HG02870 (cell line): ENCODE data around the gene ANKRD10.
"Not testable (repeated sequence)": the region's sequence is repeated elsewhere in the genome, so short reads cannot be mapped to it uniquely, and the experiment has no call there.

ENCODE experiments used
- ATAC-seq: cut with Tn5 transposase; IDR thresholded peaks from one replicate; pipeline ENCODE4 v1.9.1; 2021; ENCODE audit warnings: mild to moderate bottlenecking, moderate library complexity; ENCODE audit not compliant: unreplicated experiment

The ANKRD10 gene

GRCh38 chr13:110869231-110869804 lies 45.6 kb downstream of the ANKRD10 start:
- ATAC-seq = no peak

DNA sequence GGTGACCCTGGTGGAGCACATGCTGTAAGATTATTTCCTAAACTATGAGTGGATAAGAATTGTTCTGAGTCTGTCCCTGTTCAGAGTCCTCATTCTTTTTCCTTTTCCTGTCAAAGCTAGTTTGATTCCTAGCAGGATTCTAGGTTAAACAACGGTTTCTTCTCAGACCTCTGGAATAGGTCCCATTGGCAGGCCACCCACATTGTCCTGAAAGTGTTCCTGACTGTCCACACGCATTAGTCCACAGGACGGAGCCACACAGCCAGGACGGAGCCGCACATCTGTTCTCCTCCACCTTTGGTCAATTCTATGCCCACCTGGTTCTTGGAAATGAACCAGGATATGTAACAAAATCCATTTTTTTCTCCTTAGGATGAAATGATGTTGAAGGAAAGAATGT lies 46.1 kb downstream of the ANKRD10 start:
- no peak for ATAC-seq

- ATAC-seq = no peak
These were observed 47.5 kb downstream of the ANKRD10 start for GRCh38 chr13:110867380-110867779.

DNA sequence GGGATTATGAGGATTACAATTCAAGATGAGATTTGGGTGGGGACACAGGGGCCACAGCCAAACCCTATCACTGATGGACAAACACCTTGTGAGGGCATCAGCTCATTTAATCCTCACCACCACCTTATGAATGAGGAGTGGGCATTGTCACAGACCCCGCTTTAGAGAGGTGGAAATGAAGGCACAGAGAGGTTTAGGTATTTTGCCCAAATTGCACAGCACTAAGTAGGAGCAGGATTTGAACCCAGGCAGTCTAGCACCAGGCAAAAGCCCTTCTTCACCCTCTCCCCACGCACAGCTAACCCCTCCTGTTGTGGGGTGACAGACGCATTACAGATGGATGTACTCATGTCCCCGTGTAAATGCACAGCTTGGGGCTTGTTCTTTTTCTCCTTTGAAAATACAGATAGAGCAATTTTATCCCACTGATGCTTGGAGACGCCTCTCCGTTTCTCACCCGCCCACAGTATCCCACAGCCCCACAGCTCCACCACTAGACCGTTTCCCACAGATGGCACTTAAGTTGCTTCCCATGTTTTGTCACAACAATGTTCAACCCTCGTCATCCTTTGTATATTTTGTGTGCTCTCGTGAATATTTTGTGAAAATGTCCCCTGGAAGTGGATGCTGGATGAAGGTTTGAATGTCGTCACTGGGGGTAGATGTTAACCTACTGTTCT lies 48.2 kb downstream of the ANKRD10 start:
- no peak for ATAC-seq

- no peak for ATAC-seq
These were observed 51.2 kb downstream of the ANKRD10 start for GRCh38 chr13:110863685-110864084.

DNA sequence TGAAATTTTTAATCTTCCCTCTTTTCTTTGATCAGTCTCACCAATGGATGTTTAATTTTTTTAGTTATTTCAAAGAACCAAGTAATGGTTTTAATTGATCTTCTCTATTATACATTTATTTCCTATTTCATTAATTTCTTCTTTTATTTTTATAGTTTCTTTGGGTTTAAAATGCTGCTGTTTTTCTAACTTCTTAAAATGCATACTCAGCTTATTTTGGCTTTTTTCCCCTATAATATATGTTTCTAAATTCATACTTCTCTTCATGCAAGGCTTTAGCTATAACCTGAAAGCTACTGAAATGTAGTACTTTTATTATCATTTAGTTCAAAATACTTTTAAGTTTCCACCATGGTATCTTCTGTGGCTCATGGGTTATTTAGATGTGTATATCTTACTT lies 53.9 kb downstream of the ANKRD10 start:
- ATAC-seq = no peak

DNA sequence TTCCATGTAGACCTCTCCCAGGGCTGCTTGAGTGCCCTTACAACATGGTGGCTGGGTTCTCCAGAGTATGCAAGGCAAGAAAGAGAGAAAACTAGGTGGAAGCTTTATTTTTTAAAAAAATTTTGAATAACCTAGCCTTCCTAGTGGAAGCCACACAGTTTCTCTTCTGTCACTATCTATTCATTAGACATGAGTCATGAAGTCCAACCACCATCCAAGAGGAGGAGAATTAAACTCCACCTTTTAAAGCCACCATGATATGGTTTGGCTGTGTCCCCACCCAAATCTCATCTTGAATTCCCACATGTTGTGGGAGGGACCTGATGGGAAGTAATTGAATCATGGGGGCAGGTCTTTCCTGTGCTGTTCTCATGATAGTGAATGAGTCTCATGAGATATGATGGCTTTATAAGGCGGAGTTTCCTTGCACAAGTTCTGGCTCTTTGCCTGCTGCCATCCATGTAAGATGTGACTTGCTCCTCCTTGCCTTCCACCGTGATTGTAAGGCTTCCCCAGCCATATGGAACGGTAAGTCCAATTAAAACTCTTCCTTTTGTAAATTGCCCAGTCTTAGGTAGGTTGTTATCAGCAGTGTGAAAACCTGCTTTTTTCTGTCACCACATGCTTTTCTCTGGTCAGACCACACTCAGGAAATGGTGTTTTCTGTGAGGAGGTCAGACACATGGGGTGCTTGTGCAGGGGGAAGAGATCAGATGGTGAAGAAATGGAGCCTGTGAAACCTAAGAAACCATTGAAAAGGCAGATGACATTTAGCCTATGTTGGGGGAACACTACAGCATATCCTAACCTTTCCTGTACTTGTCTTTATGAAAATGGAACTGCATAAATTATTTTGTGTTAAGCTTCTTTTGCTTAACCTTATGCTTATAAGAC lies 57.7 kb downstream of the ANKRD10 start:
- peak; percentile 69 for ATAC-seq

- ATAC-seq = peak; percentile 62
These were observed 59.5 kb downstream of the ANKRD10 start for GRCh38 chr13:110855363-110855762.

- no peak for ATAC-seq
These were observed 60.0 kb downstream of the ANKRD10 start for GRCh38 chr13:110854866-110855265.

GRCh38 chr13:110853235-110853721 lies 61.6 kb downstream of the ANKRD10 start:
- no peak for ATAC-seq

GRCh38 chr13:110850840-110851239 lies 64.0 kb downstream of the ANKRD10 start:
- no peak for ATAC-seq

DNA sequence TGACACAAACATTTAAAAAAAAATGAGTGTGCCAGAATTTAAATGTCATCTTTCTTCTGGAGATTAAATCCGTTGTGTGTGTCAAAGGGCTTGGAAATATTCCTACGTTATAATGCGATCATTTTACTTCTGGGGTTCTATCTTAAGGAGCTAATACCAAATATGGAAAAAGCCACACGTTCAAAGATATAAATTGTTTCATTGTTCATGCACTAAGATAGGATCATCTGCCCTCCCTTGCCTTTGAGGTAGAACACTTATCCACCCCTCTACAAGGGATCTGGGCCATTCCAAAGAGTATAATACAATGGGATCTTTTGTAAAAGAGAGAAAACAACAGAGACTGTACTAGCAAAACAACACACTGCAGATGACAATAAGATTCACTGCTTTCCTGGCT lies 64.9 kb downstream of the ANKRD10 start:
- no peak for ATAC-seq

GRCh38 chr13:110845520-110845919 lies 69.3 kb downstream of the ANKRD10 start:
- ATAC-seq = no peak

DNA sequence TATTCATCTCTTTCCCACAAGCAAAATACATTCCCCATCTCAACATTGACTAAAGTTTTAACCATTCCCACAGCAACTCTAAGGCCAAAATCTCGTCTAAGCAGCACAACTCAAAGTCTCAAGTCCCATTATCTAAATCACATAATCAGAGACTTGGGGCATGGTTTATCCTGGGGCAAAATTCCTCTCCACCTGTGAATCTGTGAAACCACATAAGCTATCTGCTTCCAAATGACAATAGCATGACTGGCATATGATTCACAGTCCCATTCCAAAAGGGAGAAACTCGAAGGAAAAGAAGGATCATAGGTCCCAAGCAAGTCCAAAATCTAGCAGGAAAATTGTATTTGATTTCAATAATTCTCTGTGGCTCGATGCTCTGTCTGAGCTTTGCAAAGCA lies 73.0 kb downstream of the ANKRD10 start:
- no peak for ATAC-seq

- ATAC-seq = no peak
These were observed 73.5 kb downstream of the ANKRD10 start for GRCh38 chr13:110841406-110841805.

- no peak for ATAC-seq
These were observed 75.9 kb downstream of the ANKRD10 start for GRCh38 chr13:110838867-110839538.

GRCh38 chr13:110838116-110838515 lies 76.8 kb downstream of the ANKRD10 start:
- ATAC-seq = no peak

- ATAC-seq = not testable (repeated sequence)
These were observed 77.3 kb downstream of the ANKRD10 start for GRCh38 chr13:110837397-110838061.

GRCh38 chr13:110836605-110836903 lies 78.3 kb downstream of the ANKRD10 start:
- ATAC-seq = no peak

GRCh38 chr13:110835721-110836604 lies 78.9 kb downstream of the ANKRD10 start:
- no peak for ATAC-seq
